Upper lobe of left lung (tissue), 4 donors: ENCODE results near the gene TBCA.

Experiments
- CTCF ChIP-seq, 6 experiments: fragments of 450-650 bp in 4 of 6; fragments of 200-600 bp in 2 of 6; sonication (generic) in 2 of 6; IDR thresholded peaks; one replicate each; pipeline ENCODE4 v1.5.1; 2016 to 2019; ENCODE audit warnings: antibody characterized with exemption in 6 of 6
- POLR2A ChIP-seq, 4 donors: fragments of 450-650 bp; IDR thresholded peaks; one replicate each; pipeline ENCODE4 v1.5.1; 2016 to 2017; ENCODE audit warnings: antibody characterized with exemption in 4 of 4, mild to moderate bottlenecking in 2 of 4

- no peak for TF ChIP-seq CTCF (IDR thresholded peaks at IDR 0.05)
- no peak for TF ChIP-seq POLR2A (IDR thresholded peaks at IDR 0.05)
These were observed 2.8 kb upstream of the TBCA start for GRCh38 chr5:77778881-77779438.
